ENCODE results near the gene GDPGP1. TPM values are rescaled to one million over a fixed set of nuclear protein-coding genes. Genes with fewer than 3 reads are reported as not detected.
A peak's percentile ranks its signal among the peaks of the same experiment; 100 is the strongest.

The GDPGP1 gene
- total RNA-seq, 2 donors from 2014 or later, result 5.0 to 23.4 TPM

GRCh38 chr15:90240856-90241255, 6.8 kb downstream of the GDPGP1 start:
- DNase-seq (ENCODE audit: low spot score) (no peak), ATAC-seq (ENCODE audit: insufficient number of reproducible peaks, low FRiP score, low read depth) (no peak)
- Histone ChIP-seq H3K27me3 (replicated peaks; ENCODE audit: insufficient read depth) (no peaks in the 10 kb centered on the region), H3K27ac (no peak overlapping the region), H3K9me3 (no peaks in the 10 kb centered on the region), H3K4me3 (no peak overlapping the region), H3K4me1 (ENCODE audit: control insufficient read depth in 1 of 2, low read depth in 2 of 2) (no peaks in the 10 kb centered on the region), H3K36me3 (no peaks in the 10 kb centered on the region)
- TF ChIP-seq, protein P1, sequence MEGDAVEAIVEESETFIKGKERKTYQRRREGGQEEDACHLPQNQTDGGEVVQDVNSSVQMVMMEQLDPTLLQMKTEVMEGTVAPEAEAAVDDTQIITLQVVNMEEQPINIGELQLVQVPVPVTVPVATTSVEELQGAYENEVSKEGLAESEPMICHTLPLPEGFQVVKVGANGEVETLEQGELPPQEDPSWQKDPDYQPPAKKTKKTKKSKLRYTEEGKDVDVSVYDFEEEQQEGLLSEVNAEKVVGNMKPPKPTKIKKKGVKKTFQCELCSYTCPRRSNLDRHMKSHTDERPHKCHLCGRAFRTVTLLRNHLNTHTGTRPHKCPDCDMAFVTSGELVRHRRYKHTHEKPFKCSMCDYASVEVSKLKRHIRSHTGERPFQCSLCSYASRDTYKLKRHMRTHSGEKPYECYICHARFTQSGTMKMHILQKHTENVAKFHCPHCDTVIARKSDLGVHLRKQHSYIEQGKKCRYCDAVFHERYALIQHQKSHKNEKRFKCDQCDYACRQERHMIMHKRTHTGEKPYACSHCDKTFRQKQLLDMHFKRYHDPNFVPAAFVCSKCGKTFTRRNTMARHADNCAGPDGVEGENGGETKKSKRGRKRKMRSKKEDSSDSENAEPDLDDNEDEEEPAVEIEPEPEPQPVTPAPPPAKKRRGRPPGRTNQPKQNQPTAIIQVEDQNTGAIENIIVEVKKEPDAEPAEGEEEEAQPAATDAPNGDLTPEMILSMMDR (IDR thresholded peaks at IDR 0.05), result no peak

DNA sequence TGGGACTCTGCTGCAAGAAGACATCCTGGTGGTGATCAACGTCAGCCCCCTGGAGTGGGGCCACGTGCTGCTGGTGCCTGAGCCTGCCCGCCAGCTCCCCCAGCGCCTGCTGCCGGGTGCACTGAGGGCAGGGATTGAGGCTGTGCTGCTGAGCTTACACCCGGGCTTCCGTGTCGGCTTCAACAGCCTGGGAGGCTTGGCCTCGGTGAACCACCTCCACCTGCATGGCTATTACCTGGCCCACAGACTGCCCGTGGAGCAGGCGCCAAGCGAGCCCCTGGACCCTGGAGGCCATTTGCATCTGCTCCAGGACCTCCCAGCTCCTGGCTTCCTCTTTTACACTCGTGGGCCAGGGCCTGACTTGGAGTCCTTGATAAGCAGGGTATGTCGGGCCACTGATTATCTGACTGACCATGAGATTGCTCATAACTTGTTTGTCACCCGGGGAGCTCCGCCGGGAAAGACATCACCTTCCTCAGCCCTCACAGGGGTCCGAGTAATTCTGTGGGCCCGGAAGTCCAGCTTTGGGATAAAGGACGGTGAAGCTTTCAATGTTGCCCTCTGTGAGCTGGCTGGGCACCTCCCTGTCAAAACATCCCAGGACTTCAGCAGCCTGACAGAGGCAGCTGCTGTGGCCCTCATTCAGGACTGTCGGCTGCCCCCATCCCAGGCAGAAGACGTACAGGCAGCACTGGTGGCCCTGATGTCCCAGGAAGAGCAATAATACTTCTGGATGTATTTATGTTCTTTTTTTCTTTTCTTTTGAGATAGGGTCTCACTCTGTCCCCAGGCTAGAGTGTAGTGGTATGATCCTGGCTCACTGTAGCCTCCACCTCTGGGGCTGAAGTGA, 7.6 kb downstream of the GDPGP1 start:
- no peak overlapping the region for H3K27ac ChIP-seq
- DNase-seq (ENCODE audit: low spot score), result no peak
- H3K27me3 ChIP-seq (replicated peaks; ENCODE audit: insufficient read depth), result no peaks in the 10 kb centered on the region
- H3K9me3 ChIP-seq, result no peaks in the 10 kb centered on the region
- H3K36me3 ChIP-seq, result no peaks in the 10 kb centered on the region
- H3K4me3 ChIP-seq, result no peak overlapping the region
- TF ChIP-seq, protein P1 (IDR thresholded peaks at IDR 0.05), result no peak
- no peak for ATAC-seq (ENCODE audit: insufficient number of reproducible peaks, low FRiP score, low read depth)
- H3K4me1 ChIP-seq (ENCODE audit: control insufficient read depth in 1 of 2, low read depth in 2 of 2), result no peaks in the 10 kb centered on the region

GRCh38 chr15:90243943-90244639, 10.1 kb downstream of the GDPGP1 start:
- no peaks in the 10 kb centered on the region for H3K4me1 ChIP-seq (ENCODE audit: control insufficient read depth in 1 of 2, low read depth in 2 of 2)
- TF ChIP-seq, protein P1 (IDR thresholded peaks at IDR 0.05), result no peak
- H3K36me3 ChIP-seq, result no peaks in the 10 kb centered on the region
- H3K9me3 ChIP-seq, result no peaks in the 10 kb centered on the region
- DNase-seq (ENCODE audit: low spot score) (no peak), ATAC-seq (ENCODE audit: insufficient number of reproducible peaks, low FRiP score, low read depth) (no peak)
- H3K27ac ChIP-seq, result no peak overlapping the region
- H3K27me3 ChIP-seq (replicated peaks; ENCODE audit: insufficient read depth), result no peaks in the 10 kb centered on the region
- no peak overlapping the region for H3K4me3 ChIP-seq

DNA sequence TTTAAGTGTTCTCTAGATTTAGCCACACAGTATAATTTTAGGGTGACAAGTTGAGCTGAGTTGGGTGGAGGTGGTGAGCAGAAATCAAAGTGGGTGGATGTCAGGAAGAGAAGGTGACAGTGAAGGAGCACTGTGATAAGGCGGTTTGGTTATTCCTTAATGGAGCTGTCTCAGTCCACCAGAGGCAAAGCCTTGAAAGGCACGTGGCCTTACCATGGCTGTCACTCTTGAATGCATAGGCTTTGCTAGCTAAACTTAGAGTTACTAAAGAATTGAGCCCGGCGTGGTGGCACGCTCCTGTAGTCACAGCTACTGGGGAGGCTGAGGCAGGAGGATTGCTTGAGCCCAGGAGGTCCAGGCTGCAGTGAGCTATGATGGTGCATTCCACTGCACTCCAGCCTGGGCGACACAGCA, 14.8 kb downstream of the GDPGP1 start:
- no peaks in the 10 kb centered on the region for H3K36me3 ChIP-seq
- peaks cover 0 to 4% of the 10 kb centered on the region in 2 donors for H3K4me1 ChIP-seq (ENCODE audit: control insufficient read depth in 1 of 2, low read depth in 2 of 2)
- DNase-seq (ENCODE audit: low spot score), result no peak
- no peak for ATAC-seq (ENCODE audit: insufficient number of reproducible peaks, low FRiP score, low read depth)
- no peaks in the 10 kb centered on the region for H3K9me3 ChIP-seq
- TF ChIP-seq, protein P1 (IDR thresholded peaks at IDR 0.05), result no peak
- H3K27me3 ChIP-seq (replicated peaks; ENCODE audit: insufficient read depth), result no peaks in the 10 kb centered on the region
- peak overlapping the region; percentile 89 for H3K4me3 ChIP-seq
- no peak overlapping the region for H3K27ac ChIP-seq

- peak; percentile 91 for DNase-seq (ENCODE audit: low spot score)
- no peaks in the 10 kb centered on the region for H3K36me3 ChIP-seq
- H3K4me3 ChIP-seq, result peak within 1 kb of the TSS; percentile 89
- TF ChIP-seq, protein P1 (IDR thresholded peaks at IDR 0.05), result no peak
- ATAC-seq (ENCODE audit: insufficient number of reproducible peaks, low FRiP score, low read depth), result peak; percentile 53
- no peak within 1 kb of the TSS for H3K27ac ChIP-seq
- H3K4me1 ChIP-seq (ENCODE audit: control insufficient read depth in 1 of 2, low read depth in 2 of 2), result peaks cover 0 to 4% of the 10 kb centered on the region in 2 donors
- H3K9me3 ChIP-seq, result no peaks in the 10 kb centered on the region
- no peaks in the 10 kb centered on the region for H3K27me3 ChIP-seq (replicated peaks; ENCODE audit: insufficient read depth)
Observed at GRCh38 chr15:90249203-90249863, 15.3 kb downstream of the GDPGP1 start, which contains the start of gene TTLL13. Gene TTLL13, plus strand, starts transcription at chr15:90249556. Its CDS starts 1,075 bp downstream, at chr15:90250631.
